Mucosa of descending colon (tissue), 3 donors: Measurements from ENCODE around the gene AMOTL2. TPM values are rescaled to one million over a fixed set of nuclear protein-coding genes. Genes with fewer than 3 reads are reported as not detected.

Source experiments
- ATAC-seq: fragments of 200-7000 bp; cut with Tn5 transposase; one replicate; pipeline ENCODE4 v1.9.1; 2020; ENCODE audit warnings: mild to moderate bottlenecking, moderate library complexity
- DNase-seq, 3 donors: peaks; one replicate each; pipeline ENCODE4 v3.0.0-alpha.2; 2020
- H3K36me3 ChIP-seq: fragments of 200-600 bp; one replicate; pipeline ENCODE4 v1.8.0; 2021; ENCODE audit warnings: low read depth, mild to moderate bottlenecking
- H3K4me1 ChIP-seq: fragments of 200-600 bp; one replicate; pipeline ENCODE4 v1.8.0; 2021; ENCODE audit warnings: low read depth, mild to moderate bottlenecking
- H3K4me3 ChIP-seq: fragments of 200-600 bp; one replicate; pipeline ENCODE4 v1.8.0; 2021; ENCODE audit warnings: mild to moderate bottlenecking
- H3K9me3 ChIP-seq: fragments of 200-600 bp; one replicate; pipeline ENCODE4 v1.8.0; 2021; ENCODE audit warnings: mild to moderate bottlenecking
- CTCF ChIP-seq: fragments of 200-600 bp; IDR thresholded peaks from one replicate; pipeline ENCODE4 v1.8.0; 2022; ENCODE audit warnings: antibody characterized with exemption, mild to moderate bottlenecking
- intact Hi-C, 2 donors: fragments of 100-400 bp; cut with DNase I in 1 of 2; cut with micrococcal nuclease in 1 of 2; formaldehyde crosslinking; loops; one replicate each; pipeline versions ENCODE4 v1.11.0 to v1.11.1; 2022; cut with DNase I, micrococcal nuclease
- total RNA-seq, 3 donors: library from RNA; stranded (reverse); fragmentation: NEBNext Ultra II Directional in 2 of 3; extraction: Animal tissue kit (Norgen Biotek cat#: 25700) in 2 of 3; gene quantifications; one replicate each; pipeline versions ENCODE4 v1.2.1 to v1.2.4, GENCODE V29; 2021 to 2023
- donor health status: DM: no; HTN: no; CAD: no; lungs with moderate emphysema.
- donor health status: DM: no; HTN: no; CAD: no.
- donor health status: DM: no; HTN: yes; CAD: no.

AMOTL2 gene
- total RNA-seq, 3 donors from 2014 or later: 17.9 to 35.1 (median 21.2) TPM

- H3K4me3 ChIP-seq: no peak overlapping the region
- intact Hi-C loops: no loop called here
- no peak for TF ChIP-seq CTCF
Measured at GRCh38 chr3:134369231-134369741, 5.0 kb downstream of the AMOTL2 start.

DNA sequence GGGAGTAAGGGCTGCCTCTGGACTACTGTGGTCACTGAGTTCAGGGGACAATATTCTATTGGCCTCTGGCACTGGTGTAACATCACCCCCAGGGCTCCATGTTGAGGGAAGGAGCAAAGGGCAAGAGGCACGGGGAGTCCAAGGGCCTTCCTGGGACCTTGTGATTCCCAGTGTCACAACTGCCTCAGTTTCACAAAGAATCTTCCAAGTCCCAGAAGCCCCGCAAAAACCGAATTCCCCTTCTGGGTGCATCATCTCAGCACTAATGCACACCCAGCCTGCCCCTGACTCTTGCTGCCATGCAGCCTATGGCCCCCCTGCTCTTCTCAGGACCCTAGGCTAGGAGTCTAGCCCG lies 5.5 kb downstream of the AMOTL2 start:
- Histone ChIP-seq H3K36me3 (no peaks in the 10 kb centered on the region), H3K4me1 (peaks cover 25% of the 10 kb centered on the region), H3K9me3 (no peaks in the 10 kb centered on the region), H3K4me3 (no peak overlapping the region)
- intact Hi-C loops: no loop called here
- DNase-seq (no peak), ATAC-seq (no peak)
- no peak for TF ChIP-seq CTCF

More at GRCh38 chr3:134369231-134369741, 5.0 kb downstream of the AMOTL2 start:
- H3K9me3 ChIP-seq: no peaks in the 10 kb centered on the region
- no peaks in the 10 kb centered on the region for H3K36me3 ChIP-seq
- H3K4me1 ChIP-seq: peaks cover 22% of the 10 kb centered on the region
- no peak for ATAC-seq
- DNase-seq: no peak

- Histone ChIP-seq H3K4me3 (no peak overlapping the region), H3K36me3 (no peaks in the 10 kb centered on the region), H3K4me1 (peaks cover 31% of the 10 kb centered on the region), H3K9me3 (no peaks in the 10 kb centered on the region)
- no peak for TF ChIP-seq CTCF
- DNase-seq: no peak
- intact Hi-C loops: no loop called here
- no peak for ATAC-seq
Measured at GRCh38 chr3:134367869-134368750, 6.1 kb downstream of the AMOTL2 start.

DNA sequence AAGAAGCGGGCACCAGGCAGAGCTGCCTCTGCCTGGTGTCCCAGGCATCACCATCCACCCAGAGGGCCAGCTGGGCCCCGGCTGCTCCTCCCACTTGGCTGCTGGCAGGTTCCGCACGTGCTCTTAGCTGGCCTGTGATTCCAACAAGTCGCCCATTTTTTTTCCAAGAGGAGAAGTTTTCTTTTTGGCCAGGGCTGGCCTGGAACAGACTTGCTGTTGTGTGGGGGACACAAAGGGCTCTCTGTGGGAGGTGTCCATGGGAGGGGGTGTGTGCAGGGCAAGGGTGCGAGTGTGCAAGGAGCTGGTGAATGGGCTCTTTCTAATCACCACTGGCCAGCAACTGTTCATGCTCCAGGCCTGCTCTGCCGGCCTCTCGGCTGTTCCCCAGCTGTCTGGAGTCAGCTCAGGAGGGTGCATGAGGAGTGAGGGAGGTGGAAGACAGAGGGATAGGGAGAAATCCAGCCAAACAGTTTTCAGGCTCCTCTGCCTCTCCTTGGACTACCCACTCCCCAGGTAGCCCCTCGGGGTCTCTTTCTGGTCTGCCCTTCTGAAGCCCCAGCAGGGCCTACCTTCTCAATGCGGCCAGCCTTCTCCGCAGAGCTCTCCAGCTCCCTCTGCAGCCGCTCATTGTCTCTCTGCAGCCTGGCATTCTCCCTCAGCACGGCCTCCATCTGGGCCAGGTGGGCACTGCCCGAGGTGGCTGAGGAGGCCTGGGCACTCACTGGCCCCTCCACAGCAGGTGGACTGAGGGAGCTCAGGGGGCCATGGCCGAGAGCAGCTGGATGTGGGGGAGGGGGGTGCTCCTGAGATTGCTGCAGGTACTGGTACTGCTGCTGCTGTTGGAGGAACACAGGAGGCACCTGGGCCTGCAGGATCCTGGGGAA lies 7.1 kb downstream of the AMOTL2 start:
- H3K4me1 ChIP-seq: peaks cover 31% of the 10 kb centered on the region
- ATAC-seq: no peak

More for the DNA sequence above, 7.1 kb downstream of the AMOTL2 start:
- no peak overlapping the region for H3K4me3 ChIP-seq
- peak in 1 of 3 donors; percentile 33 for DNase-seq
- intact Hi-C loops: no loop called here
- H3K36me3 ChIP-seq: no peaks in the 10 kb centered on the region
- no peak for TF ChIP-seq CTCF
- no peaks in the 10 kb centered on the region for H3K9me3 ChIP-seq
